HCT116 (cell line): ENCODE results near the gene ZNF595.
"Not testable (repeated sequence)": the region's sequence is repeated elsewhere in the genome, so short reads cannot be mapped to it uniquely, and the experiment has no call there.

ENCODE experiments used
- EGR1 ChIP-seq: IDR thresholded peaks from 2 replicates; pipeline ENCODE4 v1.6.1; 2012; ENCODE audit warnings: low read depth
- SIN3A ChIP-seq: IDR thresholded peaks from 2 replicates; pipeline ENCODE4 v1.6.1; 2012; ENCODE audit warnings: low read depth
- SRF ChIP-seq: IDR thresholded peaks from 2 replicates; pipeline ENCODE4 v1.6.1; 2012; ENCODE audit warnings: low read depth
- TCF7L2 ChIP-seq: IDR thresholded peaks from 2 replicates; pipeline ENCODE4 v1.7.0; 2011; ENCODE audit warnings: borderline replicate concordance, inconsistent platforms; ENCODE audit not compliant: insufficient read depth, insufficient read length; ENCODE audit errors: extremely low read depth
- YY1 ChIP-seq: IDR thresholded peaks from 2 replicates; pipeline ENCODE4 v1.6.1; 2011; ENCODE audit warnings: low read length, low read depth, moderate library complexity, mild to moderate bottlenecking; ENCODE audit not compliant: insufficient replicate concordance; ENCODE audit errors: extremely low read depth
- TF ChIP-seq, protein P1 (sequence below), 3 experiments: fragments of 200-600 bp in 1 of 3; sonication (generic) in 1 of 3; IDR thresholded peaks in 2 of 3; conservative IDR thresholded peaks in 1 of 3; 2 replicates each; pipeline ENCODE4 v1.5.1; 2012 to 2017; ENCODE audit warnings: low read depth in 2 of 3, low read length in 2 of 3, antibody characterized with exemption in 1 of 3, borderline replicate concordance in 1 of 3, control low read depth in 1 of 3, mild to moderate bottlenecking in 1 of 3, mixed read lengths in 1 of 3, mixed run types in 1 of 3, moderate library complexity in 1 of 3; ENCODE audit not compliant: insufficient read depth in 1 of 3
- TF ChIP-seq, protein P2 (sequence below): IDR thresholded peaks from 2 replicates; pipeline ENCODE4 v1.6.1; 2012
- TF ChIP-seq, protein P3 (sequence below): IDR thresholded peaks from 2 replicates; pipeline ENCODE4 v1.6.1; 2012

DNA sequence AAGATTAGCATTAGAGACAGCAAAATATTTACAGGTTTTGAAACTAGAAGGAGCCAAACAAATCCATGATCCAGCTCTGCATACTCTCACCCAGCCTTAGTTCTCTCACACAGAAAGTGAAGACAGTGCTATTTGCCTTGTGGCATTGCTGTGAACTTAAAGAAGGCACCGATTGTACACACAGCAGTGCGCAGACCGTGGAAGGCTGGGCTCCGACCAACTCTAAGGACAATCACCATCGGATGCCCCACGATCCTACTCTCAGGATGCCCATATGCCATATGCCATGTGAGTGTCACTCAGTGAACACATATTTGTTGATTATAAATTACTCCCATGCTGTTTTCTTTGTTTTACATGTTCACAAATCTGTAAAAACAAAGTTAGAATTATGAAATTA, 19.8 kb upstream of the ZNF595 start:
- TF ChIP-seq EGR1, SRF, SIN3A, YY1, TCF7L2: not testable (repeated sequence)
- TF ChIP-seq, protein P1, sequence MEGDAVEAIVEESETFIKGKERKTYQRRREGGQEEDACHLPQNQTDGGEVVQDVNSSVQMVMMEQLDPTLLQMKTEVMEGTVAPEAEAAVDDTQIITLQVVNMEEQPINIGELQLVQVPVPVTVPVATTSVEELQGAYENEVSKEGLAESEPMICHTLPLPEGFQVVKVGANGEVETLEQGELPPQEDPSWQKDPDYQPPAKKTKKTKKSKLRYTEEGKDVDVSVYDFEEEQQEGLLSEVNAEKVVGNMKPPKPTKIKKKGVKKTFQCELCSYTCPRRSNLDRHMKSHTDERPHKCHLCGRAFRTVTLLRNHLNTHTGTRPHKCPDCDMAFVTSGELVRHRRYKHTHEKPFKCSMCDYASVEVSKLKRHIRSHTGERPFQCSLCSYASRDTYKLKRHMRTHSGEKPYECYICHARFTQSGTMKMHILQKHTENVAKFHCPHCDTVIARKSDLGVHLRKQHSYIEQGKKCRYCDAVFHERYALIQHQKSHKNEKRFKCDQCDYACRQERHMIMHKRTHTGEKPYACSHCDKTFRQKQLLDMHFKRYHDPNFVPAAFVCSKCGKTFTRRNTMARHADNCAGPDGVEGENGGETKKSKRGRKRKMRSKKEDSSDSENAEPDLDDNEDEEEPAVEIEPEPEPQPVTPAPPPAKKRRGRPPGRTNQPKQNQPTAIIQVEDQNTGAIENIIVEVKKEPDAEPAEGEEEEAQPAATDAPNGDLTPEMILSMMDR (IDR thresholded peaks at IDR 0.05 in 2 of 3, conservative IDR thresholded peaks at IDR 0.05 in 1 of 3; ENCODE audit: borderline replicate concordance in 1 of 3, insufficient read depth in 1 of 3, low read depth in 2 of 3, low read length in 2 of 3), result not testable (repeated sequence)
- TF ChIP-seq, protein P2, sequence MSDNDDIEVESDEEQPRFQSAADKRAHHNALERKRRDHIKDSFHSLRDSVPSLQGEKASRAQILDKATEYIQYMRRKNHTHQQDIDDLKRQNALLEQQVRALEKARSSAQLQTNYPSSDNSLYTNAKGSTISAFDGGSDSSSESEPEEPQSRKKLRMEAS, result not testable (repeated sequence)
- TF ChIP-seq, protein P3, sequence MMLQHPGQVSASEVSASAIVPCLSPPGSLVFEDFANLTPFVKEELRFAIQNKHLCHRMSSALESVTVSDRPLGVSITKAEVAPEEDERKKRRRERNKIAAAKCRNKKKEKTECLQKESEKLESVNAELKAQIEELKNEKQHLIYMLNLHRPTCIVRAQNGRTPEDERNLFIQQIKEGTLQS, result not testable (repeated sequence)
